Measurements from ENCODE around the gene TMEM82. TPM values are rescaled to one million over a fixed set of nuclear protein-coding genes. Genes with fewer than 3 reads are reported as not detected.

The TMEM82 gene
- total and polyA plus RNA-seq, 9 of the 15 experiments (the other 6 are each of a cell fraction or from before 2014, with no cell fraction given): not detected

- BruUV-seq (replicated peaks): no TSS peak
- Histone ChIP-seq H2AFZ (ENCODE audit: low read depth, low read length) (no peak overlapping the region), H3K4me3 (no peak overlapping the region), H3K4me2 (ENCODE audit: insufficient read depth, low read length) (no peak overlapping the region), H3K36me3 (ENCODE audit: control insufficient read depth, insufficient read depth, low read length) (no peaks in the 10 kb centered on the region), H4K20me1 (replicated peaks; ENCODE audit: control insufficient read depth, insufficient read depth, low read length) (peaks cover 9% of the 10 kb centered on the region), H3K9me3 (replicated peaks; ENCODE audit: control insufficient read depth, insufficient read depth, low read depth, low read length) (no peaks in the 10 kb centered on the region), H3K27ac (ENCODE audit: extremely low read depth, low read depth, low read length) (no peak overlapping the region), H3K9ac (ENCODE audit: insufficient read depth in 1 of 2, low read depth in 2 of 2, low read length in 2 of 2) (peak overlapping the region in 1 of 2 experiments; percentile 48; a peak in 1 of 4 replicates), H3K79me2 (ENCODE audit: control insufficient read depth, insufficient read depth, low read length) (no peaks in the 10 kb centered on the region), H3K4me1 (replicated peaks in 1 of 2; ENCODE audit: control insufficient read depth in 2 of 2, insufficient read depth in 2 of 2, low read length in 2 of 2) (peaks cover 0 to 22% of the 10 kb centered on the region in 2 experiments; a peak in 2 of 5 replicates), H3K27me3 (ENCODE audit: control insufficient read depth in 2 of 2, insufficient read depth in 2 of 2, low read length in 2 of 2) (peaks cover 18 to 44% of the 10 kb centered on the region in 2 experiments; a peak in 4 of 5 replicates), H3K9me1 (ENCODE audit: control insufficient read depth, insufficient read depth, low read length) (no peaks in the 10 kb centered on the region)
- in situ Hi-C loops (cut with MboI) (no loop called here), intact Hi-C loops (cut with micrococcal nuclease) (no loop called here)
- ChIA-PET CTCF (ENCODE audit: low intra/inter-chr PET ratio) (no interaction called here), POLR2A (interaction anchor here (0.6 kb wide), 1 partner anchor 123 kb away, joined by 4 read pairs; no protein-coding TSS in a partner anchor)
- WGBS (ENCODE audit: insufficient coverage, low coverage, missing lambda C conversion rate): 41% methylated on average over 10 of the region's 10 CpGs
- DNase-seq (ENCODE audit: extremely low read depth in 1 of 4, low spot score in 3 of 4) (no peak), ATAC-seq (no peak; the same call in 2 of the 3 replicates), FAIRE-seq (no peak)
- TF ChIP-seq THRA (IDR thresholded peaks at IDR 0.05) (no peak), TFE3 (CRISPR knock-in tag; IDR thresholded peaks at IDR 0.05) (no peak), EWSR1 (IDR thresholded peaks at IDR 0.05; ENCODE audit: borderline replicate concordance, low read depth, partially characterized antibody) (no peak), CBX8 (IDR thresholded peaks at IDR 0.05; ENCODE audit: borderline replicate concordance, extremely low read depth, low read depth, low read length, poor library complexity, severe bottlenecking) (no peak), HMG20B (CRISPR knock-in tag; IDR thresholded peaks at IDR 0.05) (no peak), FUS (optimal IDR thresholded peaks at IDR 0.05; ENCODE audit: low read depth, low read length) (no peak), TRIM25 (IDR thresholded peaks at IDR 0.05; ENCODE audit: borderline replicate concordance) (no peak), E2F6 (IDR thresholded peaks at IDR 0.05; ENCODE audit: borderline replicate concordance in 1 of 2, extremely low read depth in 1 of 2, insufficient read depth in 1 of 2, insufficient read length in 1 of 2, low read depth in 1 of 2, low read length in 1 of 2, poor library complexity in 1 of 2, severe bottlenecking in 1 of 2) (no peak), HDAC8 (tag; IDR thresholded peaks at IDR 0.05) (no peak), THRAP3 (IDR thresholded peaks at IDR 0.05; ENCODE audit: borderline replicate concordance) (no peak), KLF1 (tag; IDR thresholded peaks at IDR 0.05) (no peak), ETV5 (CRISPR knock-in tag; IDR thresholded peaks at IDR 0.05; ENCODE audit: low read depth) (no peak), CREM (IDR thresholded peaks at IDR 0.05; ENCODE audit: low read depth) (no peak), ZBTB1 (CRISPR knock-in tag; IDR thresholded peaks at IDR 0.05; ENCODE audit: borderline replicate concordance, low read depth) (no peak)
- TF ChIP-seq, protein P1, sequence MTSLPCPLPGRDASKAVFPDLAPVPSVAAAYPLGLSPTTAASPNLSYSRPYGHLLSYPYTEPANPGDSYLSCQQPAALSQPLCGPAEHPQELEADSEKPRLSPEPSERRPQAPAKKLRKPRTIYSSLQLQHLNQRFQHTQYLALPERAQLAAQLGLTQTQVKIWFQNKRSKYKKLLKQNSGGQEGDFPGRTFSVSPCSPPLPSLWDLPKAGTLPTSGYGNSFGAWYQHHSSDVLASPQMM (CRISPR knock-in tag; IDR thresholded peaks at IDR 0.05): no peak
Measured at GRCh38 chr1:15753776-15754175, 11.5 kb downstream of the TMEM82 start.
